Keratinocyte (primary cell): ENCODE results near the gene RUNX1. TPM values are rescaled to one million over a fixed set of nuclear protein-coding genes. Genes with fewer than 3 reads are reported as not detected.

Experiments
- DNase-seq: peaks from one replicate; pipeline ENCODE4 v3.0.0-alpha.2; 2011; ENCODE audit warnings: low read depth, missing footprints, low spot score
- FAIRE-seq: peaks from 2 replicates; lab custom pipeline; 2011; peaks lifted over from hg19 to GRCh38; lab: Jason Lieb, UNC
- H2AFZ ChIP-seq: 2 replicates; pipeline ENCODE4 v1.6.0; 2012; ENCODE audit warnings: low read length, control low read depth, inconsistent platforms; ENCODE audit not compliant: control insufficient read depth
- H3K27ac ChIP-seq: 2 replicates; pipeline ENCODE4 v1.5.1; 2011; ENCODE audit warnings: low read length; ENCODE audit not compliant: control insufficient read depth, insufficient read depth
- H3K27me3 ChIP-seq: 3 replicates; pipeline ENCODE4 v1.6.0; 2011; ENCODE audit warnings: low read length; ENCODE audit not compliant: control insufficient read depth, insufficient read depth; ENCODE audit errors: extremely low read depth
- H3K36me3 ChIP-seq, 2 experiments: 2 replicates in 1 of 2; 3 replicates in 1 of 2; pipeline ENCODE4 v1.5.1; 2011; ENCODE audit warnings: low read length in 2 of 2, mild to moderate bottlenecking in 1 of 2; ENCODE audit not compliant: control insufficient read depth in 2 of 2, insufficient read depth in 2 of 2; ENCODE audit errors: extremely low read depth in 1 of 2
- H3K4me1 ChIP-seq: 3 replicates; pipeline ENCODE4 v1.5.1; 2011; ENCODE audit warnings: low read length; ENCODE audit not compliant: control insufficient read depth, insufficient read depth; ENCODE audit errors: extremely low read depth
- H3K4me2 ChIP-seq: 3 replicates; pipeline ENCODE4 v1.6.0; 2011; ENCODE audit warnings: low read depth, low read length; ENCODE audit not compliant: control insufficient read depth, insufficient read depth; ENCODE audit errors: extremely low read depth
- H3K4me3 ChIP-seq, 3 experiments: fragments of 200-600 bp in 1 of 3; sonication (generic) in 1 of 3; 2 replicates in 2 of 3; 3 replicates in 1 of 3; pipeline ENCODE4 v1.5.1; 2011 to 2016; ENCODE audit warnings: low read length in 3 of 3, mild to moderate bottlenecking in 3 of 3, control low read depth in 2 of 3, inconsistent platforms in 1 of 3, low read depth in 1 of 3, mixed read lengths in 1 of 3, mixed run types in 1 of 3, moderate library complexity in 1 of 3; ENCODE audit not compliant: control insufficient read depth in 2 of 3, insufficient read depth in 2 of 3; ENCODE audit errors: extremely low read depth in 1 of 3
- H3K79me2 ChIP-seq: 2 replicates; pipeline ENCODE4 v1.6.0; 2012; ENCODE audit warnings: low read length; ENCODE audit not compliant: control insufficient read depth, insufficient read depth
- H3K9ac ChIP-seq: 3 replicates; pipeline ENCODE4 v1.6.0; 2011; ENCODE audit warnings: low read length; ENCODE audit not compliant: control insufficient read depth, insufficient read depth; ENCODE audit errors: extremely low read depth
- H3K9me1 ChIP-seq: 3 replicates; pipeline ENCODE4 v1.6.0; 2011; ENCODE audit warnings: low read length; ENCODE audit not compliant: control insufficient read depth, insufficient read depth; ENCODE audit errors: extremely low read depth
- H3K9me3 ChIP-seq: 2 replicates; pipeline ENCODE4 v1.5.1; 2012; ENCODE audit warnings: low read depth, low read length; ENCODE audit not compliant: control insufficient read depth
- H4K20me1 ChIP-seq: 3 replicates; pipeline ENCODE4 v1.6.0; 2011; ENCODE audit warnings: low read length; ENCODE audit not compliant: control insufficient read depth, insufficient read depth; ENCODE audit errors: extremely low read depth
- EZH2 ChIP-seq: IDR thresholded peaks from one replicate; pipeline ENCODE4 v1.6.1; 2012; ENCODE audit warnings: inconsistent platforms, mild to moderate bottlenecking, low read length, moderate library complexity
- dilution Hi-C: fragments of 300-500 bp; cut with MboI; formaldehyde crosslinking; loops from one replicate; pipeline ENCODE4 v1.7.0; 2020; ENCODE audit warnings: low sequenced_read_pairs; ENCODE audit not compliant: extremely low pct_ligation_motif_present
- polyA plus RNA-seq, 5 experiments: library from polyadenylated mRNA; depleted of rRNA in 3 of 5; stranded (reverse) in 3 of 5; stranded (forward) in 1 of 5; unstranded in 1 of 5; fragments of >200 nt; gene quantifications; 1 replicate in 1 of 5; 2 replicates in 3 of 5; 3 replicates in 1 of 5; pipeline versions ENCODE4 v1.2.1 to v1.2.3, GENCODE V29; 2011 to 2012; ENCODE audit warnings: missing spikeins in 2 of 5, low read depth in 1 of 5, low replicate concordance in 1 of 5
- TF ChIP-seq, protein P1 (sequence below), 3 experiments: IDR thresholded peaks in 1 of 3; conservative IDR thresholded peaks in 1 of 3; optimal IDR thresholded peaks in 1 of 3; 2 replicates in 2 of 3; 3 replicates in 1 of 3; pipeline versions ENCODE3 to v1.5.1; 2011; ENCODE audit warnings: low read length in 3 of 3, mild to moderate bottlenecking in 3 of 3, moderate library complexity in 2 of 3, control low read depth in 1 of 3, inconsistent platforms in 1 of 3; ENCODE audit not compliant: insufficient read depth in 2 of 3; ENCODE audit errors: extremely low read depth in 1 of 3

The RUNX1 gene
- polyA plus RNA-seq, 1 donor (not counting 4 experiments of a cell fraction or from before 2014, with no cell fraction given), result 44.9 TPM

DNA sequence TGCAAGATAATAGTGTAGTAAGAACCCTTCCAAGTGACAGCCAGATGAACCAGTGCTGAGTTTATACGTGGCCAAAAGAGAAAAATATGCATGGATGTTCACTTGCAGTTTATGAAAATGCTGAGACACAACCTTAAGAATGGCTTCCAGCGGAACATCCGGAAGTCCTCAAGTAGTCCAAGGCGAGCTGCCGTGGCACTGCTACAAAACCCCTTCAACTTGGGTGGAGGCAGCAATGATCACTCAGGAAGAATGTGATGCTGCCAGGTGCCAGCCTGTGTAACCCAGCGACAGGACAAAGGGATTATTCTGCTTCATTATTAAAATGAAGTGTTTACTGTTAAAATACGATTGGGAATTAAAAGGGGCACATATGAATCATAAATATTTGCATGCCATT is 179.6 kb downstream of the RUNX1 start:
- Histone ChIP-seq H3K4me3 (no peak overlapping the region), H3K4me2 (no peak overlapping the region), H3K9me1 (peaks cover 10% of the 10 kb centered on the region), H3K27ac (no peak overlapping the region), H3K4me1 (peaks cover 33% of the 10 kb centered on the region), H3K9ac (no peak overlapping the region), H3K27me3 (no peaks in the 10 kb centered on the region), H3K36me3 (peaks cover 55 to 74% of the 10 kb centered on the region in 2 experiments), H4K20me1 (peaks cover 80% of the 10 kb centered on the region), H3K9me3 (no peaks in the 10 kb centered on the region), H2AFZ (no peak overlapping the region), H3K79me2 (peaks cover 99% of the 10 kb centered on the region)
- dilution Hi-C loops, result no loop called here
- no peak for TF ChIP-seq EZH2
- TF ChIP-seq, protein P1, sequence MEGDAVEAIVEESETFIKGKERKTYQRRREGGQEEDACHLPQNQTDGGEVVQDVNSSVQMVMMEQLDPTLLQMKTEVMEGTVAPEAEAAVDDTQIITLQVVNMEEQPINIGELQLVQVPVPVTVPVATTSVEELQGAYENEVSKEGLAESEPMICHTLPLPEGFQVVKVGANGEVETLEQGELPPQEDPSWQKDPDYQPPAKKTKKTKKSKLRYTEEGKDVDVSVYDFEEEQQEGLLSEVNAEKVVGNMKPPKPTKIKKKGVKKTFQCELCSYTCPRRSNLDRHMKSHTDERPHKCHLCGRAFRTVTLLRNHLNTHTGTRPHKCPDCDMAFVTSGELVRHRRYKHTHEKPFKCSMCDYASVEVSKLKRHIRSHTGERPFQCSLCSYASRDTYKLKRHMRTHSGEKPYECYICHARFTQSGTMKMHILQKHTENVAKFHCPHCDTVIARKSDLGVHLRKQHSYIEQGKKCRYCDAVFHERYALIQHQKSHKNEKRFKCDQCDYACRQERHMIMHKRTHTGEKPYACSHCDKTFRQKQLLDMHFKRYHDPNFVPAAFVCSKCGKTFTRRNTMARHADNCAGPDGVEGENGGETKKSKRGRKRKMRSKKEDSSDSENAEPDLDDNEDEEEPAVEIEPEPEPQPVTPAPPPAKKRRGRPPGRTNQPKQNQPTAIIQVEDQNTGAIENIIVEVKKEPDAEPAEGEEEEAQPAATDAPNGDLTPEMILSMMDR (optimal IDR thresholded peaks at IDR 0.05 in 1 of 3, IDR thresholded peaks at IDR 0.05 in 1 of 3, conservative IDR thresholded peaks at IDR 0.05 in 1 of 3; ENCODE audit: extremely low read depth in 1 of 3, insufficient read depth in 2 of 3, low read length in 3 of 3), result no peak
- FAIRE-seq (no peak), DNase-seq (no peak)

- no peak overlapping the region for H3K9ac ChIP-seq
- peaks cover 55 to 69% of the 10 kb centered on the region in 2 experiments for H3K36me3 ChIP-seq
- H3K4me3 ChIP-seq, result no peak overlapping the region
- no peaks in the 10 kb centered on the region for H3K27me3 ChIP-seq
- dilution Hi-C loops, result no loop called here
- peaks cover 6% of the 10 kb centered on the region for H3K9me1 ChIP-seq
- H2AFZ ChIP-seq, result no peak overlapping the region
- no peak for DNase-seq
- H3K4me2 ChIP-seq, result no peak overlapping the region
- peaks cover 41% of the 10 kb centered on the region for H3K4me1 ChIP-seq
- H3K79me2 ChIP-seq, result peaks cover 99% of the 10 kb centered on the region
- no peak for FAIRE-seq
- no peak overlapping the region for H3K27ac ChIP-seq
- H4K20me1 ChIP-seq, result peaks cover 83% of the 10 kb centered on the region
- TF ChIP-seq, protein P1 (optimal IDR thresholded peaks at IDR 0.05 in 1 of 3, IDR thresholded peaks at IDR 0.05 in 1 of 3, conservative IDR thresholded peaks at IDR 0.05 in 1 of 3; ENCODE audit: extremely low read depth in 1 of 3, insufficient read depth in 2 of 3, low read length in 3 of 3), result no peak
- no peak for TF ChIP-seq EZH2
- no peaks in the 10 kb centered on the region for H3K9me3 ChIP-seq
Observed at GRCh38 chr21:34867785-34868184, 181.3 kb downstream of the RUNX1 start.
